Fibroblast of lung (primary cell): ENCODE results near the gene KCNH6. TPM values are rescaled to one million over a fixed set of nuclear protein-coding genes. Genes with fewer than 3 reads are reported as not detected.

Experiments used
- DNase-seq, 2 donors: peaks; one replicate each; pipeline versions ENCODE4 v3.0.0 to v3.0.0-alpha.2; 2010; ENCODE audit warnings: low read depth in 2 of 2
- H2AFZ ChIP-seq: 2 replicates; pipeline ENCODE4 v1.5.1; 2012; ENCODE audit warnings: low read length, control low read depth, inconsistent platforms
- H3K27ac ChIP-seq: 2 replicates; pipeline ENCODE4 v1.5.1; 2011; ENCODE audit warnings: low read length, control low read depth; ENCODE audit not compliant: insufficient read depth
- H3K27me3 ChIP-seq: 2 replicates; pipeline ENCODE4 v1.5.1; 2011; ENCODE audit warnings: mild to moderate bottlenecking, low read length; ENCODE audit not compliant: control insufficient read depth, insufficient read depth
- H3K36me3 ChIP-seq: 2 replicates; pipeline ENCODE4 v1.5.1; 2011; ENCODE audit warnings: low read length; ENCODE audit not compliant: control insufficient read depth, insufficient read depth
- H3K4me1 ChIP-seq: 2 replicates; pipeline ENCODE4 v1.5.1; 2011; ENCODE audit warnings: low read length; ENCODE audit not compliant: control insufficient read depth, insufficient read depth; ENCODE audit errors: extremely low read depth
- H3K4me2 ChIP-seq: 2 replicates; pipeline ENCODE4 v1.5.1; 2011; ENCODE audit warnings: low read length, control low read depth; ENCODE audit not compliant: insufficient read depth; ENCODE audit errors: extremely low read depth
- H3K4me3 ChIP-seq, 4 experiments: fragments of 200-600 bp in 1 of 4; sonication (generic) in 1 of 4; replicated peaks in 1 of 4; 2 replicates each; pipeline ENCODE4 v1.5.1; 2011 to 2016; ENCODE audit warnings: low read length in 4 of 4, low read depth in 3 of 4, mild to moderate bottlenecking in 3 of 4, control low read depth in 2 of 4, inconsistent platforms in 1 of 4, mixed read lengths in 1 of 4; ENCODE audit not compliant: insufficient read depth in 1 of 4; ENCODE audit errors: control extremely low read depth in 1 of 4
- H3K79me2 ChIP-seq: 2 replicates; pipeline ENCODE4 v1.5.1; 2012; ENCODE audit warnings: mild to moderate bottlenecking, low read length, inconsistent platforms; ENCODE audit not compliant: control insufficient read depth, insufficient read depth
- H3K9ac ChIP-seq: 2 replicates; pipeline ENCODE4 v1.5.1; 2011; ENCODE audit warnings: mild to moderate bottlenecking, low read length, control low read depth; ENCODE audit not compliant: insufficient read depth
- H3K9me3 ChIP-seq: 2 replicates; pipeline ENCODE4 v1.5.1; 2012; ENCODE audit warnings: low read depth, low read length; ENCODE audit not compliant: control insufficient read depth, insufficient read depth
- H4K20me1 ChIP-seq: 2 replicates; pipeline ENCODE4 v1.5.1; 2011; ENCODE audit warnings: low read length; ENCODE audit not compliant: control insufficient read depth, insufficient read depth; ENCODE audit errors: extremely low read depth
- CTCF ChIP-seq, 2 donors: IDR thresholded peaks in 1 of 2; conservative IDR thresholded peaks in 1 of 2; 1 replicate in 1 of 2; 2 replicates in 1 of 2; pipeline ENCODE4 v1.5.1; 2011 to 2012; ENCODE audit warnings: low read length in 2 of 2, control low read depth in 1 of 2, inconsistent platforms in 1 of 2, low read depth in 1 of 2, mild to moderate bottlenecking in 1 of 2
- EZH2 ChIP-seq: IDR thresholded peaks from 2 replicates; pipeline ENCODE4 v1.5.1; 2012; ENCODE audit warnings: low read length, control low read depth, mild to moderate bottlenecking; ENCODE audit errors: missing control alignments
- polyA plus RNA-seq, 2 donors: library from polyadenylated mRNA; depleted of rRNA in 1 of 2; stranded (reverse) in 1 of 2; unstranded in 1 of 2; fragments of >200 nt; gene quantifications; 2 replicates each; pipeline ENCODE4 v1.2.1, GENCODE V29; 2011 to 2012; ENCODE audit warnings: missing spikeins in 1 of 2
- total RNA-seq: library from RNA; depleted of rRNA; stranded (reverse); fragments of >200 nt; gene quantifications from 2 replicates; pipeline ENCODE4 v1.2.1, GENCODE V29; 2014

Gene KCNH6
- total and polyA plus RNA-seq, 2 donors (not counting 1 experiment from before 2014, with no cell fraction given) = not detected

GRCh38 chr17:63542218-63542545 lies 19.0 kb downstream of the KCNH6 start:
- Histone ChIP-seq H3K27me3 (peaks cover 22% of the 10 kb centered on the region), H4K20me1 (no peaks in the 10 kb centered on the region), H3K9ac (no peak overlapping the region), H3K4me3 (no peak overlapping the region), H3K4me2 (no peak overlapping the region), H2AFZ (no peak overlapping the region), H3K27ac (no peak overlapping the region), H3K9me3 (no peaks in the 10 kb centered on the region), H3K79me2 (no peaks in the 10 kb centered on the region), H3K36me3 (no peaks in the 10 kb centered on the region), H3K4me1 (no peaks in the 10 kb centered on the region)
- no peak for DNase-seq
- TF ChIP-seq CTCF (conservative IDR thresholded peaks at IDR 0.05 in 1 of 2, IDR thresholded peaks at IDR 0.05 in 1 of 2; ENCODE audit: low read depth in 1 of 2, low read length in 2 of 2) = no peak
- no peak for TF ChIP-seq EZH2

- Histone ChIP-seq H3K4me1 (no peaks in the 10 kb centered on the region), H3K9me3 (no peaks in the 10 kb centered on the region), H2AFZ (no peak overlapping the region), H3K36me3 (no peaks in the 10 kb centered on the region), H3K9ac (no peak overlapping the region), H3K4me3 (no peak overlapping the region), H3K27me3 (peaks cover 17% of the 10 kb centered on the region), H3K4me2 (no peak overlapping the region), H3K79me2 (no peaks in the 10 kb centered on the region), H3K27ac (no peak overlapping the region), H4K20me1 (no peaks in the 10 kb centered on the region)
- TF ChIP-seq CTCF (conservative IDR thresholded peaks at IDR 0.05 in 1 of 2, IDR thresholded peaks at IDR 0.05 in 1 of 2; ENCODE audit: low read depth in 1 of 2, low read length in 2 of 2) (no peak), EZH2 (no peak)
- DNase-seq = no peak
Observed at GRCh38 chr17:63542942-63543821, 20.0 kb downstream of the KCNH6 start.

GRCh38 chr17:63543822-63544420 lies 20.8 kb downstream of the KCNH6 start:
- H4K20me1 ChIP-seq = no peaks in the 10 kb centered on the region
- TF ChIP-seq CTCF (conservative IDR thresholded peaks at IDR 0.05 in 1 of 2, IDR thresholded peaks at IDR 0.05 in 1 of 2; ENCODE audit: low read depth in 1 of 2, low read length in 2 of 2) (no peak), EZH2 (no peak)

More at GRCh38 chr17:63543822-63544420, 20.8 kb downstream of the KCNH6 start:
- peaks cover 10% of the 10 kb centered on the region for H3K27me3 ChIP-seq
- no peak overlapping the region for H2AFZ ChIP-seq
- no peak overlapping the region for H3K27ac ChIP-seq
- H3K4me1 ChIP-seq = no peaks in the 10 kb centered on the region
- H3K9me3 ChIP-seq = no peaks in the 10 kb centered on the region
- H3K4me2 ChIP-seq = no peak overlapping the region
- no peak overlapping the region for H3K9ac ChIP-seq
- H3K79me2 ChIP-seq = no peaks in the 10 kb centered on the region
- no peak for DNase-seq
- H3K36me3 ChIP-seq = no peaks in the 10 kb centered on the region
- H3K4me3 ChIP-seq = no peak overlapping the region
